ENCODE data around the gene G3BP1. TPM values are rescaled to one million over a fixed set of nuclear protein-coding genes. Genes with fewer than 3 reads are reported as not detected.

The G3BP1 gene
- total RNA-seq, 1 donor from 2014 or later: 184 TPM

GRCh38 chr5:151742870-151743294, 28.9 kb upstream of the G3BP1 start:
- H3K27ac Mint-ChIP-seq (ENCODE audit: unreplicated experiment): peak overlapping the region; percentile 96
- no peak for DNase-seq (ENCODE audit: extremely low spot score, unreplicated experiment)
- no peaks in the 10 kb centered on the region for H3K27me3 Mint-ChIP-seq (ENCODE audit: unreplicated experiment)
- H3K36me3 Mint-ChIP-seq (ENCODE audit: unreplicated experiment): peaks cover 9% of the 10 kb centered on the region
- TF ChIP-seq CTCF (IDR thresholded peaks at IDR 0.05): peak; percentile 83
- H3K9me3 Mint-ChIP-seq (ENCODE audit: unreplicated experiment): no peaks in the 10 kb centered on the region
- H3K4me1 Mint-ChIP-seq (ENCODE audit: unreplicated experiment): peaks cover 66% of the 10 kb centered on the region
- no peak overlapping the region for H3K4me3 Mint-ChIP-seq (ENCODE audit: unreplicated experiment)

DNA sequence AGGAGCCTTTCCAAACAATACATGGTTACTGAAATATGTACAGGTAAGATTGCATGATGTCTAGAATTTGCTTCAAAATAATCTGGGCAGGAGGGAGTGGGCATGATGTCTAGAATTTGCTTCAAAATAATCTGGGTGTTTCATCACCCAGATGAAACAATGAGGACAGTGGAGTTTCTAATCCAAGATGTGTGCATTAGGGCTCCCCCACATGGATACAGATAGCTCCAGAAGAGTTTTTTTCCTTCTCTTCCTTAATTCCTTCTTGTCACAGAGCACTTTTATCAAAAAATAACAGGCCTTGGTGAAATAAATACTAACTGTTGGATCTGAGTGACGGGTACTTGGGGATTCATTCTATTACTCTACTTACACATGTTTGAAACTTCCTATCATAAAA, 28.2 kb upstream of the G3BP1 start:
- Mint-ChIP-seq H3K9me3 (ENCODE audit: unreplicated experiment) (no peaks in the 10 kb centered on the region), H3K27ac (ENCODE audit: unreplicated experiment) (peak overlapping the region; percentile 6), H3K4me1 (ENCODE audit: unreplicated experiment) (peaks cover 61% of the 10 kb centered on the region), H3K27me3 (ENCODE audit: unreplicated experiment) (no peaks in the 10 kb centered on the region), H3K36me3 (ENCODE audit: unreplicated experiment) (peaks cover 9% of the 10 kb centered on the region), H3K4me3 (ENCODE audit: unreplicated experiment) (no peak overlapping the region)
- no peak for TF ChIP-seq CTCF (IDR thresholded peaks at IDR 0.05)
- no peak for DNase-seq (ENCODE audit: extremely low spot score, unreplicated experiment)

DNA sequence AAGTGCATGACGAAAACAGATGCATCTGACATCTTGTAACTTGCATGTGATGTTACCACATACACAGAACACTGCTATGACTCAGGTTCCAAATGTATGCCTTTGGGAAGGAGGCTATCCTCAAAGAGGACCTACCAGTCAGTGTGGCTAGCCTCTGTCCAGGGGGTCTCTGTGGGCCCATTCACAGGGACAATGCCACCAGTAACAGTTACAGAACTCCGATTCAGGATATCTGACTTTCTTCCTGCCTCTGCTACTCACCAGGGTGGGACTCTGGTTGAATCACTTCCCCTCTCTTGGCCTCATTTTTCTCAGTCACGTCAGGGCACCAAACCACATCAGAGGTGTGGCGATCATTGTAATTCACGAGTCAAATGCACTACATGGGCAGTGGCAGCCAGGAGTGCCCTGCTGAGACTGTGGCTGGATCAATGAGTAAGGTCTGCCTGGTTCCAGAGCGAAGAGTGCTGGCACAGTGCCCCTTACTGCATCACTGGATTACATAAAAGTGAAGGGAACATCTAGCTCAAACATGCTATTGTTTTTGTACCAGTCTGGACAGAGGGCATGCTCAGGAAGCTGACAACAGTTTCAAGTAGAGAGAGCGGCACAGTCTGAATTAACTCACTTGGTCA, 26.6 kb upstream of the G3BP1 start:
- H3K27ac Mint-ChIP-seq (ENCODE audit: unreplicated experiment): peak overlapping the region; percentile 73
- no peak for TF ChIP-seq CTCF (IDR thresholded peaks at IDR 0.05)
- no peaks in the 10 kb centered on the region for H3K27me3 Mint-ChIP-seq (ENCODE audit: unreplicated experiment)
- H3K9me3 Mint-ChIP-seq (ENCODE audit: unreplicated experiment): no peaks in the 10 kb centered on the region
- H3K4me1 Mint-ChIP-seq (ENCODE audit: unreplicated experiment): peaks cover 50% of the 10 kb centered on the region
- H3K36me3 Mint-ChIP-seq (ENCODE audit: unreplicated experiment): peaks cover 10% of the 10 kb centered on the region
- no peak for DNase-seq (ENCODE audit: extremely low spot score, unreplicated experiment)
- no peak overlapping the region for H3K4me3 Mint-ChIP-seq (ENCODE audit: unreplicated experiment)

GRCh38 chr5:151750121-151750520, 21.6 kb upstream of the G3BP1 start:
- DNase-seq (ENCODE audit: extremely low spot score, unreplicated experiment): no peak
- no peaks in the 10 kb centered on the region for H3K9me3 Mint-ChIP-seq (ENCODE audit: unreplicated experiment)
- TF ChIP-seq CTCF (IDR thresholded peaks at IDR 0.05): no peak
- peaks cover 15% of the 10 kb centered on the region for H3K4me1 Mint-ChIP-seq (ENCODE audit: unreplicated experiment)
- no peaks in the 10 kb centered on the region for H3K27me3 Mint-ChIP-seq (ENCODE audit: unreplicated experiment)
- H3K27ac Mint-ChIP-seq (ENCODE audit: unreplicated experiment): peak overlapping the region; percentile 63
- H3K4me3 Mint-ChIP-seq (ENCODE audit: unreplicated experiment): no peak overlapping the region
- peaks cover 16% of the 10 kb centered on the region for H3K36me3 Mint-ChIP-seq (ENCODE audit: unreplicated experiment)

DNA sequence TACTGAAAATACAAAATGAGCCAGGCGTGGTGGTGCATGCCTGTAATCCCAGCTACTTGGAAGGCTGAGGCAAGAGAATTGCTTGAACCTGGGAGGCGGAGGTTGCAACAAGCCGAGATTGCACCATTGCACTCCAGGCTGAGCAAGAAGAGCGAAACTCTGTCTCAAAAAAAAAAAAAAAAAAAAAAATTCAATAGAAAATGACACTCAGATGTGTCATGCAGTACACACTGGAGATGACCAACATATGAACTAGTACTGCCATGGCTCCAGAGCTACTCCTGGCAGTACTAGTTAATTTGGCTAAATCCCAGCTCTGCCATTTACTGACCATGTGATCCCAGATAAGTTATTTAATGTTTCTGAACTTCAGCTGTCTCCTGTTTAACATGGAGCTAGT, 20.7 kb upstream of the G3BP1 start:
- Mint-ChIP-seq H3K4me1 (ENCODE audit: unreplicated experiment) (peaks cover 11% of the 10 kb centered on the region), H3K36me3 (ENCODE audit: unreplicated experiment) (peaks cover 16% of the 10 kb centered on the region), H3K27ac (ENCODE audit: unreplicated experiment) (no peak overlapping the region), H3K4me3 (ENCODE audit: unreplicated experiment) (no peak overlapping the region), H3K9me3 (ENCODE audit: unreplicated experiment) (no peaks in the 10 kb centered on the region), H3K27me3 (ENCODE audit: unreplicated experiment) (no peaks in the 10 kb centered on the region)
- DNase-seq (ENCODE audit: extremely low spot score, unreplicated experiment): no peak
- no peak for TF ChIP-seq CTCF (IDR thresholded peaks at IDR 0.05)
